SIG-M5 treated with dmso at 0.1 percent for 504 hours (cell line): ENCODE measurements around the gene PRKAR1B.
A peak's percentile ranks its signal among the peaks of the same experiment; 100 is the strongest.

ENCODE experiments used
- DNase-seq: peaks from one replicate; lab custom pipeline; 2025; ENCODE audit not compliant: unreplicated experiment; lab: John Stamatoyannopoulos, UW

The PRKAR1B gene

DNA sequence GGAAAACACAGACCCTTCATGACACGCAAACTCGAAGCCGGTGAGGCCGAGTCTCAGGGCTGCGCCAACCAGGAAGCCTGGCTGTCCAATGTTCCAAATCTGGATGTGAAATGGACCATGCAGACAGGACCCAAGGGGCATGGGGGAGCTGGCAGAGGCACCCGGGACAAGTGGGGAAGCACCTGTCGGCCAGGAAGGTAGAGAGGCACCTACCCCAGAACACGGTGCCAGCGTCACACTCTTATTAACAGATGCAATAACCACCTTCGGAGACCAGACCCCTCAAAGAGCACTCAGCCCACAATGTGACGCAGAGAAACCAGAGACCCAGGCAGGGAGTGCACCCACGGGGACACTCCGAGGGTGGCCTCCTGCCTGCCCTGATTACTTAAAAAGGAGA, 119.1 kb downstream of the PRKAR1B start:
- no peak for DNase-seq

GRCh38 chr7:605661-606450, 121.2 kb downstream of the PRKAR1B start:
- no peak for DNase-seq

GRCh38 chr7:604884-605531, 122.1 kb downstream of the PRKAR1B start:
- DNase-seq = no peak

- peak; percentile 80 for DNase-seq
These were observed 122.8 kb downstream of the PRKAR1B start for GRCh38 chr7:604001-604883.

- DNase-seq = no peak
These were observed 123.7 kb downstream of the PRKAR1B start for GRCh38 chr7:603152-603951.

DNA sequence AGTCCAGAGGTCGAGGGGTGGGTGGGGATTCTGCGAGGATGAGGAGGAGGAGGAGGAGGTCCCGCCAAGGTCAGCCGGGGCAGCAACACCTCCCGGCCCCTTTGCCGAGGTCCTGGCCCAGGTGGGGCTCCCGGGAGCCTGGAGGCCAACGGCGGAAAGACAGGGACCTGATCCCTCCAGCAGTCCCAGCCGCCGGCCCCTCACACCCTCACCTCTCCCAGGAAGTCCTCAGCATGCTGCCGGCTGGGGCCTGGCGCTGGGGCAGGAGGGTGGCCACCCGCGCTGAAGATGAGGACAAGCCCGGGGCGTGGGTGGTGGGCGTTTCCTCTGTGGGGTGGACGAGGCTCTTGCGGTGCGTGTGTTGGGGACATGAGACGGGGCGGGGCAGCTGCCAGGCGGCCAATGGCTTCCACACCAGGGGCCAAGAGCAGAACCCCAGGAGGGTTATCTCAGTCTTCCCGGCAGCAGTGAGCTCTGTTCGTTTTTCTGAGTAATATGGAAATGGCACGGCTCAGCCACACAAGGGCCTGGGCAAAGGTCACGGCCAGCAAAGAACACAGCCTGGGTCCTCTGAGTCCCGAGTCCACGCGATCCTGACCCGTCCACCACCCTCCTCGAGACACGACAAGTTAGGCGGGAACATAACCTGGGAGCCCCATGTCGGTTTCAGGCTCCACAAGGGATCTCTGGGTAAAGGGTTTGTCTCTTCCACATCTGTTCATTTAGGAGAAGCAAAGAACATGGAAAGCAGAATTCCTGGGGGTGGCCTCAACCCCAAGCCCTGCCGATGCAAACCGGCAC, 124.5 kb downstream of the PRKAR1B start:
- DNase-seq = no peak

DNA sequence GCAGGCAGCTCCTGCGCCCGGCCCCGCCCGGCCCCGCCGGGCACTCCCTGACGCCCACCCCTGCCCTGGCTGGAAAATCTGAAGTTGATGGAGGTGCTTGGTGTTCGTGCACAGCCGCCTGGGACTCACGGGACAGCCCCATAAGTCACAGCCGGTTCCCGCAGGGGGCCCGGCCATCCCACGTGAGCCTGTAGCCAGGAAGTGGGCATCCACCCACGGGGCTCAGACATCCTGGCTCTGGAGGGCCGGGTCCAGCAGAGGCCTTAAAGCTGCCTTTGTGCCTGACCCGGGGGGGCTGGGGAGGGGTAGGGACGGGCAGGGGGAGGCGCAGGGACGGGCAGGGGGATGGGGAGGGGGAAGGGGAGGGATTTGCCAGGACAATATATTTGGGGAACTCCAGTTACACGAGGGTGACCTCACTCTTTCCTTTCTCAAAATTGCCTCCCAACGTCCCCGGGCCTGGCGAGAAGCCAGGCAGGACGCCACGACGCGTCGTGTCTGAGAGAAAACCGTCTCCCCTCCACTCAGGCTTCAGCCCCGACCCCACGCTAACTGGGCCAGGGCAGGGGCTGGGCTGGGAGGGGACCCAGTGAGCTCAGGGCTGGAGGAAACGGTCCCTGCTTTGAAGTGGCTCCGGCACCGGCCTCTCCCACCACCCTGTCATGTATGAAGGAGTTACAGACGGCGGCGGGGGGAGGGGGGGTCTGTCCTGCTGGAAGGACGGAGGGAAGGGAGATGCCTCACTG, 125.3 kb downstream of the PRKAR1B start:
- no peak for DNase-seq

GRCh38 chr7:601036-601594, 126.0 kb downstream of the PRKAR1B start:
- no peak for DNase-seq

- no peak for DNase-seq
These were observed 126.7 kb downstream of the PRKAR1B start for GRCh38 chr7:600149-601035.

DNA sequence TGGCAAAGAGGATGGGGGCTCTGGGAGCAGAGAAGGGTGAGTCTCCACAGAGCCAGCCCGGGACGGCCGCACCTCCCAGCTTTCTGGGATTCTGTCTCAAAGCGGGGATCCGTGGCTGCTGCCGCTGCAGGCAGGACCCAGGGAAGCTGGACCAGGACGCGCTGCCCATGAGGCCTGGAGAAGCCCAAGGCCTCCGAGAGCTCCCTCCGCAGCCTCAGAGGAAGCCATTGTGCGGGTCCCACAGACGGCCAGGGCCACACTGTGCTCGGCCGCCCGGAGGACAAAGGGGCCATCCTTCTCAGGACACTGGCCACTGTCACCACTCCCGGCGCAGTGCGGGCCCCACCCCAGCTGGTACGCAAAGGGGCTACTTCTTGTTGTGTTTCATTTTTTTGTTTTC, 128.2 kb downstream of the PRKAR1B start:
- DNase-seq = no peak

DNA sequence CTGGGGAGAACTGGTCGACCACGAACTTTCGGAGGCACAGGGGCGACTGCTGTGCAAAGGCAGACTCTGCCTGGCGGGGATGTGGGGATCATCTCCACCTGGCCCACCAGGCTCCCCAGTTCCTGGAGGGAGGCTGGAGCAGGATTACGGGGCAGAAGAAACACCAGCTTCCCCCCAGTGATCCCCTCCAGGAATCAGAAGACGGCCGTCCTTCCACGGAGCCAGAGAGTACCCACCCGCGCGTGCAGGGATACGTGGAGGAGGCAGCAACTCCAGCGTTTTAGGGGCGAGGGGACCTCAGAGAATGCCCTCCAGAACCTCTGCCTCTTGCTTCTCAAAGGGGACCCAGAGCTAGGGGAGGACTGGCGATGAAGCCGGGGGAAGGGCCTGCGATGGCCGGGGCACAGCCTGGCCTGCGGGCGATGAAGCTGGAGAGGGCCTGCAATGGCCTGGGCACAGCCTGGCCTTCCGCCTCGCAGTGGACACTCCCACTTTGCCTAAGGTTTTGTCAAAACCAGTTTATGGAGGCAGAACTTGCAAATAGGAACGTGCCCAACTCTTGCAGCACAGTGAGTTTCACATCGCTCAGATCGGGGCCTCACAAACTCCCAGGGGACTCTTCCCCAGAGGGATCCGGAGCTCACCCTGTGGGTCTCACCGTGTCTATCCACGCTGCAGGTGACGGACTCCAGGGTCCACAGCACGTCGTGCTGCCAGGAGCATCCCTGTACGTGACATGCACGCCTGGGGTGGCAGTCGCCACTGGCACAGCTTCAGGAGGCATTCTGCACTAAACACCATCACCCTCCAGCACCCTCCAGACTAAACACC, 129.5 kb downstream of the PRKAR1B start:
- peak; percentile 17 for DNase-seq

- no peak for DNase-seq
These were observed 130.3 kb downstream of the PRKAR1B start for GRCh38 chr7:596819-597182.

DNA sequence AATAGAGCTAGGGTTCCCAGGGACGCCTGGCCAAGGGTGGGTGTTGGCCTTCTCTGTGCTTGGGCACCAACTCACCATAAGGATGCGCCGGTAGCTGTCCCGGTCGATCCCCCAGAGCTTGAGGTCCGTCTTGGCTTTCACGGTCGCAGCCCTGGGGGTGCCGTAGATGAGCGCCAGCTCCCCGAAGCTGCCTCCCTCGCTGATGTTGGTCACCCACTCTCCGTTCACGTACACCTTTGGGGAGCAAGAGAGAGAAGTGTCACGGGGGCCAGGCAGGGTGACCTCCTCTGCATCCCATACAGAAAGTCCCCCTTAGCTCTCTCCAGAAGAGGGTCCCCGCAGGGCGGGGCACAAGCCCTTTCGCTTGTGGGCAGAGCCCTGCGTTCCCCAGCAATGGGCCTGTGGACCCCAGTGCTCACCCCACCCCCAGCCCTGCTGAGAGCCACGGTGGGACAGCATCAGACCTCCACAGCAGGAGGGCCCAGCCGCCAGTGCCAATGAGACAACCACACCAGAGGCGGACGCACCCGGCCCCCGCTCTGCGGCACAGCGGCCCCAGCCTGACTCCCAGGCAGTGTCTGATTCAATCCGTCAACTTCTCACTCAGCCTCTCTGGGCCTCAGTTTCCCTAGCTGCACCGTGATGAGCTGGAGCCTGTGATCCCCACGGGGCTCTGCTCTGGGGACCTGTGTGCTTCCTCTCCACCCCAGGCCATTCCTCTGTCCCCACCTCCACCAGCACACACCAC, 130.8 kb downstream of the PRKAR1B start:
- no peak for DNase-seq

GRCh38 chr7:595621-596010, 131.5 kb downstream of the PRKAR1B start:
- no peak for DNase-seq

DNA sequence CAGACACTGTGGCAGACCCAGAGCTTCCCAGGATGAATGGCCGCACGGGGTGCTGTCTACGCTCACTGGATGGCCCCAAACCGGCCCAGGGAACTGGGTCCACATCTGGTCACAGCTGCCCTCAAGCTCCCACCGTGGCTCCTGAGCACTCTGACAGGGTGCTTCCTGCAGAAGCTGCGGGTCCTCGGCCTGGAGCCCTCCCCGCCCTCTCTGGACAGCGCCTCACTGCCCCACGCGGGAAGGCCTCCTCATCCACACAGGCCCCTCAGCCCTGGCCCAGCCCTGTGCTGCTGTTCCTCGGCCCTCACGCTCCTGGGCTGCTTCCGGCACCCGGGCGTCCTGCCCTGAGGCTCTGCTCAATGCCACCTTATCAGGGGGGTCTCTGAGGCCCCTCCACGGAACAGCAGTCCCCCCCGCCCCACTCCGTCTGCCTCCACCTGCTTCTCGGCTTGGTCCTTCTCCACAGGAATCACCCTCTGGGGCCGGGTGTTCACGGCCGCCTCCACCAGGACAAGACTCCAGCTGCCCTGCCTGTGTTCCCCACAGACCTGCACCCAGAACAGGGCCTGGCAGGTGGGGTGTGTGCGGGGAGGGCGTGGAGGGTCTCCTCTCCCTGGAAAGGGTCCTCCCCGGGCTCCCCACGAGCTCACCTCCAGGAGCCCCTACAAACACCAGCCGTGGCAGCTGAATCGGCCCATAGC, 132.0 kb downstream of the PRKAR1B start:
- no peak for DNase-seq
